AG04450 (cell line): ENCODE measurements around the gene PLOD2. TPM values are rescaled to one million over a fixed set of nuclear protein-coding genes. Genes with fewer than 3 reads are reported as not detected.

Source experiments
- CTCF ChIA-PET: fragments of 300-600, 350-600 bp; formaldehyde crosslinking; extraction: SDS; loops from one replicate; lab custom pipeline; 2022; ENCODE audit warnings: antibody characterized with exemption, inconsistent platforms; lab: Charles Lee
- POLR2A ChIA-PET: fragments of 350-600 bp; formaldehyde crosslinking; extraction: SDS; loops from one replicate; lab custom pipeline; 2021; ENCODE audit warnings: antibody characterized with exemption, inconsistent platforms; lab: Yijun Ruan, JAX
- DNase-seq: peaks from one replicate; pipeline ENCODE4 v3.0.0-alpha.2; 2011; ENCODE audit warnings: low read depth, low spot score
- H3K27ac ChIP-seq: one replicate; pipeline ENCODE4 v1.5.1; 2012; ENCODE audit warnings: low read depth, low read length, control low read depth
- H3K27me3 ChIP-seq: one replicate; pipeline ENCODE4 v1.6.0; 2012; ENCODE audit warnings: low read length; ENCODE audit not compliant: control insufficient read depth, insufficient read depth
- H3K4me3 ChIP-seq: 2 replicates; pipeline ENCODE4 v1.5.1; 2011; ENCODE audit warnings: mild to moderate bottlenecking, low read depth, low read length, control low read depth
- H3K9me3 ChIP-seq: 2 replicates; pipeline ENCODE4 v1.5.1; 2012; ENCODE audit warnings: low read length; ENCODE audit not compliant: control insufficient read depth, insufficient read depth
- CTCF ChIP-seq: IDR thresholded peaks from 2 replicates; pipeline ENCODE4 v1.5.1; 2011; ENCODE audit warnings: low read depth, low read length, control low read depth, inconsistent platforms
- polyA plus RNA-seq: library from polyadenylated mRNA; depleted of rRNA; stranded (reverse); fragments of >200 nt; gene quantifications from 2 replicates; pipeline ENCODE4 v1.2.3, GENCODE V29; 2011

The PLOD2 gene
- polyA plus RNA-seq, 1 experiment: 88.9 TPM

GRCh38 chr3:146080578-146080977 lies 80.4 kb downstream of the PLOD2 start:
- no peak overlapping the region for H3K4me3 ChIP-seq
- H3K9me3 ChIP-seq: no peaks in the 10 kb centered on the region
- DNase-seq: no peak
- H3K27ac ChIP-seq: no peak overlapping the region
- no peaks in the 10 kb centered on the region for H3K27me3 ChIP-seq
- ChIA-PET POLR2A (interaction anchor here (0.6 kb wide), 1 partner anchor 28 kb away, joined by 4 read pairs; no protein-coding TSS in a partner anchor), CTCF (interaction anchor here (0.8 to 2.0 kb wide), 3 partner anchors 10 to 109 kb away, joined by 3 to 7 read pairs (median 4); no protein-coding TSS in a partner anchor)
- TF ChIP-seq CTCF: no peak

DNA sequence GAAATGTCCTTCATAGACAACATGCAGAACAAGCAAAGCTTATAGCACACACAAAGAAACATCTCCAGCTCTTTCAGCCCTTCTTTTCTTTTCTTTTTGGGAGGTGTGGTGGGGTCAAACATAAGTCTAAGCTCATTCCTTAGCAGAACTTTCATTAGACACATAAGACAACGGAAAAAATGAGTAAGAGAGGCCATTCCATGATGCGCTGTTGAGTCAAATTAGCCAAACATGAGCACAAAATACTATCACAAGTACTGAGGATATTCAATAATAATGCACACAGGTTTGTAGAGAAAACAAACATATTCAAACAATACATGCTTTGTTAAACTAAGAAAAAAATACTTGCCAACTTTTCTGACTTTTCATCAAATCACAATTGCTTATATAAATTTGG lies 83.0 kb downstream of the PLOD2 start:
- H3K27me3 ChIP-seq: no peaks in the 10 kb centered on the region
- TF ChIP-seq CTCF: no peak
- CTCF ChIA-PET: interaction anchor here (0.7 to 1.5 kb wide), 5 partner anchors 14 to 941 kb away, joined by 3 to 5 read pairs (median 4); partner anchors contain the start of gene PLOD2
- H3K9me3 ChIP-seq: no peaks in the 10 kb centered on the region
- no peak for DNase-seq
- POLR2A ChIA-PET: no interaction called here
- no peak overlapping the region for H3K27ac ChIP-seq
- no peak overlapping the region for H3K4me3 ChIP-seq

DNA sequence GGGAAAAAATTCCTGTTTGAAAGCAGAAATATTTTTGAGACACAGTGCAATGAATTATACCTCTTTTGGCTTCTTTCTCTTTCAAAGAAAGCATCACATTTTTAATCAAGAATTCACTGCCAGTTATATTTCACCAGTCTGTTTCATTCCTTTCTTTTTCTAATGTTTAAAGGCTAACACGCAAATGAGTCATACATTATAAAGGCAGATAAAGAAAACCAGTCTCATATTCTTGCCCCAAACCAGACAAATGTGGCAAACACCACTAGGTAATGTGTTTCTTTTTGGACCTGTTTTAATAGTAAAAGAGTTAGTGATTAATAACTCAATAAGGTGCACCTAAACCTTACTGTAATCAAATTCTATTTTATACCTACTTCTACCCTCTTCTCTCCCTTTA lies 83.8 kb downstream of the PLOD2 start:
- TF ChIP-seq CTCF: no peak
- H3K9me3 ChIP-seq: no peaks in the 10 kb centered on the region
- POLR2A ChIA-PET: no interaction called here
- CTCF ChIA-PET: interaction anchor here (0.7 to 1.5 kb wide), 4 partner anchors 83 to 940 kb away, joined by 4 to 5 read pairs (median 4); partner anchors contain the start of gene PLOD2
- no peak overlapping the region for H3K27ac ChIP-seq
- H3K27me3 ChIP-seq: no peaks in the 10 kb centered on the region
- no peak overlapping the region for H3K4me3 ChIP-seq
- no peak for DNase-seq

DNA sequence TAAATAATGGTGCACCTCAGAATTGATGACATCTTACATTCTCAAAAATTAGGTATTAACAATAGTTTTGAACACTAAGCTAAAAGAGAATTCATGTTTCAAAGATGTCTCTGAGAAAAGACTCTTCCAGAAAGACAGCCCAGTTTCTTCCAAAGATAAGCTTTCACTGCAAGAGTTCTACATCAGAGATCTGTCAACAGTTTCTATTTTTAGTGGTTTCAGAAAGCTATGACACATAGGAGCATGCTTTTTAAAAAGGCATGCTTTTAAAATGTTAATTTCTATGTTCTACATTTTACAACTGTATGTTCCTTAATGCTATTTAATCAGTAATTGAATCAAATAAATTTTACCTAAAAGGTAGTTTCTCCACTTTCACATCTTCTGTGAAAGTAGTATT lies 88.2 kb downstream of the PLOD2 start:
- ChIA-PET POLR2A (no interaction called here), CTCF (interaction anchor here (0.8 to 6.0 kb wide), 2 partner anchors 87 to 116 kb away, joined by 3 to 45 read pairs; no protein-coding TSS in a partner anchor)
- H3K9me3 ChIP-seq: no peaks in the 10 kb centered on the region
- H3K27me3 ChIP-seq: no peaks in the 10 kb centered on the region
- H3K27ac ChIP-seq: no peak overlapping the region
- H3K4me3 ChIP-seq: no peak overlapping the region
- no peak for TF ChIP-seq CTCF
- DNase-seq: no peak

- DNase-seq: no peak
- Histone ChIP-seq H3K27ac (no peak overlapping the region), H3K9me3 (no peaks in the 10 kb centered on the region), H3K4me3 (no peak overlapping the region), H3K27me3 (no peaks in the 10 kb centered on the region)
- CTCF ChIA-PET: interaction anchor here (1.2 to 6.0 kb wide), 2 partner anchors 117 to 255 kb away, joined by 3 to 45 read pairs; no protein-coding TSS in a partner anchor
- POLR2A ChIA-PET: no interaction called here
- no peak for TF ChIP-seq CTCF
Observed at GRCh38 chr3:146072061-146072460, 88.9 kb downstream of the PLOD2 start.
